GM23248 (cell line): ENCODE measurements around the gene FAM168A. TPM values are rescaled to one million over a fixed set of nuclear protein-coding genes. Genes with fewer than 3 reads are reported as not detected.

Experiments used
- DNase-seq: peaks from one replicate; pipeline ENCODE4 v3.0.0-alpha.2; 2015
- H2AFZ ChIP-seq: fragments of 200-600 bp; sonication (generic); 2 replicates; pipeline ENCODE4 v1.6.1; 2016; ENCODE audit warnings: antibody characterized with exemption
- H3F3A ChIP-seq: fragments of 200-600 bp; sonication (generic); 2 replicates; pipeline ENCODE4 v1.6.1; 2016; ENCODE audit warnings: mild to moderate bottlenecking, antibody characterized with exemption, mixed run types; ENCODE audit not compliant: insufficient read depth
- H3K27ac ChIP-seq: fragments of 200-600 bp; sonication (generic); 2 replicates; pipeline ENCODE4 v1.5.1; 2016; ENCODE audit warnings: mild to moderate bottlenecking
- H3K27me3 ChIP-seq: fragments of 200-600 bp; sonication (generic); replicated peaks from 2 replicates; pipeline ENCODE4 v1.6.1; 2016; ENCODE audit warnings: mild to moderate bottlenecking; ENCODE audit not compliant: insufficient read depth
- H3K36me3 ChIP-seq: fragments of 200-600 bp; sonication (generic); 2 replicates; pipeline ENCODE4 v1.6.1; 2016; ENCODE audit warnings: low read depth, mild to moderate bottlenecking
- H3K4me1 ChIP-seq: fragments of 200-600 bp; sonication (generic); 2 replicates; pipeline ENCODE4 v1.6.1; 2016; ENCODE audit warnings: mild to moderate bottlenecking; ENCODE audit not compliant: insufficient read depth
- H3K4me2 ChIP-seq: fragments of 200-600 bp; sonication (generic); one replicate; pipeline ENCODE4 v1.6.1; 2016; ENCODE audit warnings: mild to moderate bottlenecking; ENCODE audit not compliant: unreplicated experiment
- H3K4me3 ChIP-seq: fragments of 200-600 bp; sonication (generic); 2 replicates; pipeline ENCODE4 v1.5.1; 2016; ENCODE audit warnings: mild to moderate bottlenecking
- H3K79me2 ChIP-seq: fragments of 200-600 bp; sonication (generic); 2 replicates; pipeline ENCODE4 v1.6.1; 2016; ENCODE audit warnings: mild to moderate bottlenecking; ENCODE audit not compliant: insufficient read depth
- H3K9ac ChIP-seq: fragments of 200-600 bp; sonication (generic); 2 replicates; pipeline ENCODE4 v1.6.1; 2016; ENCODE audit warnings: mild to moderate bottlenecking
- H3K9me2 ChIP-seq: fragments of 200-600 bp; sonication (generic); 2 replicates; pipeline ENCODE4 v1.6.1; 2016; ENCODE audit warnings: mixed run types, mild to moderate bottlenecking, moderate library complexity; ENCODE audit not compliant: insufficient read depth
- H3K9me3 ChIP-seq: fragments of 200-600 bp; sonication (generic); one replicate; pipeline ENCODE4 v1.6.1; 2017; ENCODE audit warnings: low read depth
- H4K20me1 ChIP-seq: fragments of 200-600 bp; sonication (generic); 2 replicates; pipeline ENCODE4 v1.6.0; 2016; ENCODE audit not compliant: insufficient read depth
- EZH2 ChIP-seq: fragments of 200-600 bp; sonication (generic); IDR thresholded peaks from 2 replicates; pipeline ENCODE4 v1.6.1; 2018; ENCODE audit warnings: antibody characterized with exemption, mild to moderate bottlenecking; ENCODE audit not compliant: insufficient read depth, poor library complexity, severe bottlenecking
- EZH2phosphoT487 ChIP-seq: fragments of 200-600 bp; sonication (generic); IDR thresholded peaks from 2 replicates; pipeline ENCODE4 v1.6.1; 2018; ENCODE audit warnings: antibody characterized with exemption, moderate library complexity, mild to moderate bottlenecking, low read depth; ENCODE audit not compliant: insufficient read depth
- WGBS, 2 experiments: methylation state at CpG; one replicate each; pipeline ENCODE4 v1.1.6; 2015 to 2017; ENCODE audit warnings: low lambda C conversion rate in 2 of 2, low coverage in 1 of 2; ENCODE audit errors: missing lambda C conversion rate in 2 of 2; 5-methylcytosine and 5-hydroxymethylcytosine counted together
- in situ Hi-C: fragments of 300-500 bp; cut with MboI; formaldehyde crosslinking; loops from 2 replicates; pipeline ENCODE4 v1.15.0; 2020
- polyA plus RNA-seq: library from polyadenylated mRNA; unstranded; fragments of >200 nt; fragmentation: Nextera tagmentation; extraction: Ambion mirVana; gene quantifications from 2 replicates; pipeline ENCODE4 v1.2.1, GENCODE V29; 2016
- total RNA-seq: library from RNA; depleted of rRNA; stranded (reverse); fragments of >200 nt; shearing (Covaris generic); gene quantifications from 2 replicates; pipeline ENCODE4 v1.2.3, GENCODE V29; 2014

Gene FAM168A
- total and polyA plus RNA-seq, 2 experiments from 2014 or later = 9.1 to 26.4 TPM

- DNase-seq = no peak
- H3K36me3 ChIP-seq = no peaks in the 10 kb centered on the region
- H2AFZ ChIP-seq = no peak overlapping the region
- H3K9me2 ChIP-seq = no peaks in the 10 kb centered on the region
- no peak overlapping the region for H3K4me2 ChIP-seq
- no peak overlapping the region for H3K4me3 ChIP-seq
- H3K79me2 ChIP-seq = peaks cover 100% of the 10 kb centered on the region
- in situ Hi-C loops = no loop called here
- H4K20me1 ChIP-seq = no peaks in the 10 kb centered on the region; the same call in 1 of the 2 replicates
- WGBS, 2 experiments = 97 to 98% methylated on average over 3 of the region's 3 CpGs
- H3K9me3 ChIP-seq = no peaks in the 10 kb centered on the region
- peaks cover 16% of the 10 kb centered on the region for H3K4me1 ChIP-seq
- no peak overlapping the region for H3K27ac ChIP-seq
- H3F3A ChIP-seq = no peaks in the 10 kb centered on the region
- no peaks in the 10 kb centered on the region for H3K27me3 ChIP-seq
- no peak overlapping the region for H3K9ac ChIP-seq
- TF ChIP-seq EZH2 = no peak
- no peak for TF ChIP-seq EZH2phosphoT487
These were observed 5.3 kb downstream of the FAM168A start for GRCh38 chr11:73592640-73593039.

- Histone ChIP-seq H3K27me3 (no peaks in the 10 kb centered on the region), H3K79me2 (peaks cover 100% of the 10 kb centered on the region), H3K4me1 (peaks cover 12% of the 10 kb centered on the region), H3K9me2 (no peaks in the 10 kb centered on the region), H2AFZ (no peak overlapping the region), H3K4me3 (no peak overlapping the region), H3K9ac (no peak overlapping the region), H3K4me2 (no peak overlapping the region), H3F3A (peaks cover 3% of the 10 kb centered on the region), H3K9me3 (no peaks in the 10 kb centered on the region), H3K27ac (no peak overlapping the region), H4K20me1 (no peaks in the 10 kb centered on the region; the same call in 1 of the 2 replicates), H3K36me3 (no peaks in the 10 kb centered on the region)
- no peak for TF ChIP-seq EZH2
- TF ChIP-seq EZH2phosphoT487 = no peak
- in situ Hi-C loops = no loop called here
- no peak for DNase-seq
- WGBS, 2 experiments = 98 to 100% methylated on average over 4 of the region's 4 CpGs
These were observed 6.2 kb downstream of the FAM168A start for GRCh38 chr11:73591743-73592142.

DNA sequence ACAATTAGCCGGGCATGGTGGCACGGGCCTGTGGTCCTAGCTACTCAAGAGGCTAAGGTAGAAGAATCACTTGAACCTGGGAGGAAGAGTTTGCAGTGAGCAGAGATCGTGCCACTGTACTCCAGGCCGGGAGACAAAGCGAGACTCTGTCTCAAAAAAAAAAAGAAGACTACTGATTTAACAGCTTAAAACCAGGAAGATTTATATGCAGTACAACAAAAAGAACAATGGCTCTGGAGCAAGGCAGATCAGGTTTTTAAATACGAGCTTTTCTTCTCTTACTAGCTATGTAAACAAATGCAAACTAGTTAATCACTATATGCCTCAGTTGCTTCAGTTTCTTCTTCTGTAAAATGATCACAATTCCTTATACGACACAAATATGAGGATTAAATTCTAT is 6.9 kb downstream of the FAM168A start:
- 93% methylated on average over 7 of the region's 7 CpGs for WGBS, 2 experiments
- in situ Hi-C loops = no loop called here
- no peak for TF ChIP-seq EZH2phosphoT487
- TF ChIP-seq EZH2 = no peak
- Histone ChIP-seq H4K20me1 (no peaks in the 10 kb centered on the region; the same call in 1 of the 2 replicates), H3F3A (peaks cover 11% of the 10 kb centered on the region), H3K27me3 (no peaks in the 10 kb centered on the region), H2AFZ (no peak overlapping the region), H3K36me3 (no peaks in the 10 kb centered on the region), H3K9me2 (no peaks in the 10 kb centered on the region), H3K4me2 (no peak overlapping the region), H3K79me2 (peaks cover 100% of the 10 kb centered on the region), H3K27ac (no peak overlapping the region), H3K9me3 (no peaks in the 10 kb centered on the region), H3K4me1 (peaks cover 10% of the 10 kb centered on the region), H3K4me3 (no peak overlapping the region), H3K9ac (no peak overlapping the region)
- DNase-seq = no peak

GRCh38 chr11:73586791-73587190 is 11.1 kb downstream of the FAM168A start:
- Histone ChIP-seq H3K4me3 (no peak overlapping the region), H3K36me3 (no peaks in the 10 kb centered on the region), H3K4me2 (no peak overlapping the region), H4K20me1 (no peaks in the 10 kb centered on the region), H3K27ac (no peak overlapping the region), H3F3A (peaks cover 13% of the 10 kb centered on the region), H3K9me2 (no peaks in the 10 kb centered on the region), H3K79me2 (peaks cover 98% of the 10 kb centered on the region), H2AFZ (no peak overlapping the region), H3K4me1 (peaks cover 14% of the 10 kb centered on the region), H3K9ac (no peak overlapping the region), H3K27me3 (no peaks in the 10 kb centered on the region), H3K9me3 (no peaks in the 10 kb centered on the region)
- 97 to 100% methylated on average over 1 of the region's 1 CpG for WGBS, 2 experiments
- TF ChIP-seq EZH2phosphoT487 = no peak
- no peak for TF ChIP-seq EZH2
- no peak for DNase-seq
- in situ Hi-C loops = no loop called here
